ENCODE results near the gene COPA.

Gene COPA

GRCh38 chr1:160258177-160258798 is 84.8 kb downstream of the COPA start:
- no peak for DNase-seq (ENCODE audit: low spot score)
- peaks cover 24% of the 10 kb centered on the region for H3K4me1 Mint-ChIP-seq (ENCODE audit: low read depth)

GRCh38 chr1:160257411-160258015 is 85.5 kb downstream of the COPA start:
- H3K9me3 Mint-ChIP-seq = no peaks in the 10 kb centered on the region
- no peak for DNase-seq (ENCODE audit: low spot score)
- H3K27me3 Mint-ChIP-seq (ENCODE audit: low read depth) = no peaks in the 10 kb centered on the region
- H3K27ac Mint-ChIP-seq = no peak overlapping the region
- peaks cover 22% of the 10 kb centered on the region for H3K4me1 Mint-ChIP-seq (ENCODE audit: low read depth)
- H3K36me3 Mint-ChIP-seq (ENCODE audit: low read depth) = peaks cover 25% of the 10 kb centered on the region
- H3K4me3 Mint-ChIP-seq = no peak overlapping the region

More at GRCh38 chr1:160258177-160258798, 84.8 kb downstream of the COPA start:
- no peak overlapping the region for H3K4me3 Mint-ChIP-seq
- H3K9me3 Mint-ChIP-seq = no peaks in the 10 kb centered on the region
- H3K27me3 Mint-ChIP-seq (ENCODE audit: low read depth) = no peaks in the 10 kb centered on the region
- peaks cover 21% of the 10 kb centered on the region for H3K36me3 Mint-ChIP-seq (ENCODE audit: low read depth)
- H3K27ac Mint-ChIP-seq = no peak overlapping the region

- Mint-ChIP-seq H3K36me3 (ENCODE audit: low read depth) (peaks cover 26% of the 10 kb centered on the region), H3K4me3 (no peak overlapping the region), H3K4me1 (ENCODE audit: low read depth) (peaks cover 26% of the 10 kb centered on the region), H3K27ac (no peak overlapping the region), H3K9me3 (no peaks in the 10 kb centered on the region), H3K27me3 (ENCODE audit: low read depth) (no peaks in the 10 kb centered on the region)
- no peak for DNase-seq (ENCODE audit: low spot score)
Observed at GRCh38 chr1:160256396-160257046, 86.5 kb downstream of the COPA start.

GRCh38 chr1:160255781-160256300 is 87.2 kb downstream of the COPA start:
- H3K4me1 Mint-ChIP-seq (ENCODE audit: low read depth) = peaks cover 21% of the 10 kb centered on the region
- H3K9me3 Mint-ChIP-seq = no peaks in the 10 kb centered on the region
- DNase-seq (ENCODE audit: low spot score) = no peak
- peaks cover 27% of the 10 kb centered on the region for H3K36me3 Mint-ChIP-seq (ENCODE audit: low read depth)
- no peak overlapping the region for H3K27ac Mint-ChIP-seq
- no peaks in the 10 kb centered on the region for H3K27me3 Mint-ChIP-seq (ENCODE audit: low read depth)
- no peak overlapping the region for H3K4me3 Mint-ChIP-seq

GRCh38 chr1:160251687-160252526 is 91.1 kb downstream of the COPA start:
- peaks cover 5% of the 10 kb centered on the region for H3K4me1 Mint-ChIP-seq (ENCODE audit: low read depth)
- H3K9me3 Mint-ChIP-seq = no peaks in the 10 kb centered on the region
- no peak overlapping the region for H3K4me3 Mint-ChIP-seq
- peak; percentile 41 for DNase-seq (ENCODE audit: low spot score)
- no peak overlapping the region for H3K27ac Mint-ChIP-seq
- H3K36me3 Mint-ChIP-seq (ENCODE audit: low read depth) = peaks cover 15% of the 10 kb centered on the region
- no peaks in the 10 kb centered on the region for H3K27me3 Mint-ChIP-seq (ENCODE audit: low read depth)

GRCh38 chr1:160251011-160251410 is 92.0 kb downstream of the COPA start:
- no peak for DNase-seq (ENCODE audit: low spot score)
- peaks cover 5% of the 10 kb centered on the region for H3K4me1 Mint-ChIP-seq (ENCODE audit: low read depth)
- no peaks in the 10 kb centered on the region for H3K27me3 Mint-ChIP-seq (ENCODE audit: low read depth)
- H3K36me3 Mint-ChIP-seq (ENCODE audit: low read depth) = peaks cover 11% of the 10 kb centered on the region
- no peaks in the 10 kb centered on the region for H3K9me3 Mint-ChIP-seq
- H3K4me3 Mint-ChIP-seq = no peak overlapping the region
- no peak overlapping the region for H3K27ac Mint-ChIP-seq

- Mint-ChIP-seq H3K27ac (no peak overlapping the region), H3K4me1 (ENCODE audit: low read depth) (peaks cover 2% of the 10 kb centered on the region), H3K4me3 (no peak overlapping the region), H3K36me3 (ENCODE audit: low read depth) (peaks cover 11% of the 10 kb centered on the region), H3K27me3 (ENCODE audit: low read depth) (no peaks in the 10 kb centered on the region), H3K9me3 (no peaks in the 10 kb centered on the region)
- no peak for DNase-seq (ENCODE audit: low spot score)
Observed at GRCh38 chr1:160247053-160247452, 96.0 kb downstream of the COPA start.

GRCh38 chr1:160245434-160245833 is 97.6 kb downstream of the COPA start:
- Mint-ChIP-seq H3K4me3 (no peak overlapping the region), H3K27ac (peak overlapping the region; percentile 62), H3K36me3 (ENCODE audit: low read depth) (peaks cover 11% of the 10 kb centered on the region), H3K4me1 (ENCODE audit: low read depth) (no peaks in the 10 kb centered on the region), H3K9me3 (no peaks in the 10 kb centered on the region), H3K27me3 (ENCODE audit: low read depth) (no peaks in the 10 kb centered on the region)
- DNase-seq (ENCODE audit: low spot score) = no peak

GRCh38 chr1:160244209-160244608 is 98.8 kb downstream of the COPA start:
- Mint-ChIP-seq H3K27me3 (ENCODE audit: low read depth) (no peaks in the 10 kb centered on the region), H3K9me3 (no peaks in the 10 kb centered on the region), H3K36me3 (ENCODE audit: low read depth) (peaks cover 20% of the 10 kb centered on the region), H3K4me3 (no peak overlapping the region), H3K4me1 (ENCODE audit: low read depth) (peaks cover 2% of the 10 kb centered on the region), H3K27ac (no peak overlapping the region)
- DNase-seq (ENCODE audit: low spot score) = no peak

GRCh38 chr1:160243767-160244166 is 99.3 kb downstream of the COPA start:
- Mint-ChIP-seq H3K36me3 (ENCODE audit: low read depth) (peaks cover 24% of the 10 kb centered on the region), H3K4me3 (no peak overlapping the region), H3K27ac (no peak overlapping the region), H3K4me1 (ENCODE audit: low read depth) (peaks cover 2% of the 10 kb centered on the region), H3K27me3 (ENCODE audit: low read depth) (no peaks in the 10 kb centered on the region), H3K9me3 (no peaks in the 10 kb centered on the region)
- DNase-seq (ENCODE audit: low spot score) = no peak

- no peak for DNase-seq (ENCODE audit: low spot score)
- Mint-ChIP-seq H3K27ac (no peak overlapping the region), H3K36me3 (ENCODE audit: low read depth) (peaks cover 34% of the 10 kb centered on the region), H3K27me3 (ENCODE audit: low read depth) (no peaks in the 10 kb centered on the region), H3K4me3 (no peak overlapping the region), H3K4me1 (ENCODE audit: low read depth) (peaks cover 3% of the 10 kb centered on the region), H3K9me3 (no peaks in the 10 kb centered on the region)
Observed at GRCh38 chr1:160239582-160240299, 103.3 kb downstream of the COPA start.

Measured in T-helper 2 cell treated with Interferon-gamma antibody and Interleukin-4, amounts not matched to agents 5 μg/mL and 100 μg/mL, for 36 hours (primary cell).